DMS114 treated with DMSO at 0.1 percent for 48 hours (cell line): ENCODE data around the gene NFKBIB.

Source experiments
- DNase-seq: peaks from one replicate; lab custom pipeline; 2025; ENCODE audit not compliant: unreplicated experiment; lab: John Stamatoyannopoulos, UW

Gene NFKBIB

GRCh38 chr19:38901683-38902082, 1.9 kb downstream of the NFKBIB start:
- DNase-seq = no peak

GRCh38 chr19:38904581-38905539, 5.1 kb downstream of the NFKBIB start:
- DNase-seq = no peak

- no peak for DNase-seq
Observed at GRCh38 chr19:38905620-38906019, 5.9 kb downstream of the NFKBIB start.

GRCh38 chr19:38907227-38907626, 7.5 kb downstream of the NFKBIB start:
- no peak for DNase-seq

- DNase-seq = no peak
Observed at GRCh38 chr19:38907670-38908069, 7.9 kb downstream of the NFKBIB start.

GRCh38 chr19:38908911-38909310, 9.1 kb downstream of the NFKBIB start:
- DNase-seq = no peak

GRCh38 chr19:38910488-38910887, 10.7 kb downstream of the NFKBIB start:
- DNase-seq = no peak

GRCh38 chr19:38911388-38912001, 11.7 kb downstream of the NFKBIB start:
- no peak for DNase-seq

- no peak for DNase-seq
Observed at GRCh38 chr19:38912600-38913514, 13.1 kb downstream of the NFKBIB start.

GRCh38 chr19:38913958-38914357, 14.2 kb downstream of the NFKBIB start:
- no peak for DNase-seq

GRCh38 chr19:38915329-38916321, 15.9 kb downstream of the NFKBIB start:
- no peak for DNase-seq

- DNase-seq = no peak
Observed at GRCh38 chr19:38917516-38917915, 17.7 kb downstream of the NFKBIB start.

GRCh38 chr19:38917921-38918491, 18.2 kb downstream of the NFKBIB start:
- DNase-seq = no peak

- DNase-seq = no peak
Observed at GRCh38 chr19:38918526-38918925, 18.8 kb downstream of the NFKBIB start.

GRCh38 chr19:38919837-38920601, 20.2 kb downstream of the NFKBIB start:
- DNase-seq = no peak

- no peak for DNase-seq
Observed at GRCh38 chr19:38920602-38921419, 21.0 kb downstream of the NFKBIB start.

GRCh38 chr19:38921420-38922274, 21.9 kb downstream of the NFKBIB start:
- DNase-seq = no peak
